NT2/D1 (cell line): ENCODE data around the gene RNF113A.

Experiments used
- SUZ12 ChIP-seq: IDR thresholded peaks from 2 replicates; pipeline ENCODE4 v1.6.1; 2011; ENCODE audit not compliant: insufficient read length, insufficient read depth; ENCODE audit errors: extremely low read depth
- ZNF274 ChIP-seq: IDR thresholded peaks from 2 replicates; pipeline ENCODE4 v1.6.1; 2011; ENCODE audit warnings: mild to moderate bottlenecking, low read depth, low read length

DNA sequence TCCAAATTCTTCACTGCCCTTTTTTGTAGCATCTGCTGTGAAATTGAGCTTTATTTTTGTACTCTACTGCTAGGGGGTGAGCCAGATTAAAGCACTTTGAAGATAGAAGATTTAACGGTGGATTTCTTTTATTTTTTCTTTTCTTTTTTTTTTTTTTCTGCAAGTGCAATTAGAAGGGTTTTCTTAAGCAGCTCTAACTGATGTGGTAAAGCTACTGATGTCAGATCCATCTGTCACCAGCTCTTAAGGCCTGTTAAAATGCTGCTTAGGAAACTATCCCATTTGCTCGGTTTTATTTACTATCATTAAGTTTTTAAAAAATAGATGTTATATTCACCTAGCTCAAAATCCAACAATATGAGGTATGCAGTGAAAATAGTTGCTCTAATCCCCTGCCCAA lies 7.2 kb upstream of the RNF113A start:
- TF ChIP-seq ZNF274 = no peak
- no peak for TF ChIP-seq SUZ12
